ENCODE results near the gene PLK5.
A peak's percentile ranks its signal among the peaks of the same experiment; 100 is the strongest.
"Not testable (repeated sequence)": the region's sequence is repeated elsewhere in the genome, so short reads cannot be mapped to it uniquely, and the experiment has no call there.

The PLK5 gene

DNA sequence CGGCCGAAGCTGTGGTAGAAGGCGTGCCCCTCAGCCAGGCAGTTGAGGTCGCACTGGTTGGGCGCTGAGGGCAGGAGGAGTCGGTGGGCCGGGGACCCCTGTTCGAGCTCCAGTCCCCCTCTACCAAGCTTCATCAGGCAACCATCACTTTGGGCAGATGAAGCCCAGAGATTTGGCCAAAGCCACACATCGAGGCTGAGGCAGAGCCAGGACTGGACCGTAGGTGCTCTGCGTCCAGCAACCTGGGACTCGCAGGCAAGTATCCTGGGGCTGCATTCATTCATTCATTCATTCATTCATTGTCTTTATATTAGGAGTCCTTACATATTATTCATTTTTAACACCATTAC lies 15.4 kb upstream of the PLK5 start:
- DNase-seq = no peak

DNA sequence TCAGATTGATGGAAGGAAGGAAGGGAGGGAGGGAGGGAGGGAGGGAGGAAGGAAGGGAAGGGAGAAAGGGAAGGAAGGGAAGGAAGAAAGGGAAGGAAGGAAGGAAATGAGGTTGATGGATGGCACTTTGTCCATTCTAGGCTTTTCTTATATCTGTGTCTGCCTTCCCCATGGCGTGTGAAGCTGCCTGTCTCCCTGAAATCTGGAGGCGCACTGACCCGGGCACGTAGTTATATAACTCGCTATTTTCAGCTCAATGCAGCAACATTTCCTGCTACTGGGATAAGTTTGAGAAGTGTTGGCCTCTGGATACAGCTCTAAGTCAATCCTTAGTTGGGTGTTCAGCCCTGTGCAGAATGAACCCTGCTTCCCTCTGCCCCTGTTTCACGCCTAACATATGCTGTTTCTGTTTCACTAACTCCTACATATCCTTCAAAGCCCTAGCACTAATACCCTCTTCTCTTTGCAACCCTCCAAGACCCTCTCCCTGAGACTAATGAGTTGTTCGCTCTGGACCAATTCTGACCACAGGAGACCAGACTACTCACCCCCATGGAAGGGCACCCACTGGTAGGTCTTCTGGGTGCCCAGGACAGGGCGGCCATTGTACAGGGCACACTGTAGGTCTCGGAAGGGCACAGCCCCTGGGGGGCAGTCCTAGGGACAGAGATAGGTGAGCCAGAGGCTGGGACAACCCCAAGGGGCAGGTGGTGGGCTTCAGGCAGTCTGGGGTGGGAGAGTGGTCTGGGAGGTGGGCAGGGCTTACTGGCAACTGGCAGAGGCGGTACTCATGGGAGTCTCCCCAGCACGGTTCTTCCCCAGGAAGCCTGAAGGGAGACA lies 14.1 kb upstream of the PLK5 start:
- no peak for DNase-seq

DNA sequence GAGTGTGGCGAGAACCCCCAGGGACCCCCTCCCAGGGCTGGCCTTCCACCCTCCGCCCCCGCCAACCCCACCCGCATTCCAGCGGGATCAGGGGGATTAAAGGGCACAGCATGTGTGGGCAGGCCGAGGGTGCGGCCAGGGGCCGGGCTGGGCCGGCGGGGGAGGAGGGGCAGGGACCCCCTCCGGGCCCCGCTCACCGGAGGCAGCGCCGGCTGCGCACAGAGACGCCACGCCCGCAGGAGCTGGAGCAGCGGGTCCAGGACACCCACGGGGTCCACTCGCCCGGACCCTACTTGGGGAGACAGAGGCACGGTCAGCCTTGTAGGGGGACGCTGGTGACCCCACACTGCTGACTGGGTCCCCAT lies 13.5 kb upstream of the PLK5 start:
- DNase-seq = no peak

DNA sequence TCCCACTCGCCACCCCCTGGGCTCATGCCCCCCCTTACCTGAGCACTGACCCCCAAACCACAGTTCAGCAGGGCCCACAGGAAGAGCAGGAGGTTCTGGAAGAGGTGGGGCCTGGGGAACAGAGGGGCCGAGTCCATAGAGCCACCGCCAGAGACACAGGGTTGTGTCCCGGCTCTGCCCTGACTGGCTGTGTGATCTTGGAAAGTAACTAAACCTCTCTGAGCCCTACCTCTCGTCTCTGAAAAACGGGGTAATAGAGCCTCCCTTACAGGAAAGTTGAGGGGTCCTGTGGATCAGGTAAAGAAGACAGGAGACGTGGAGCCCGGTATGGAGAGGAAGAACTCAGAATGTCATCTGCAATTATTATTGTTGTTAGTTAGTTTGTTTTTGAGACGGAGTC lies 13.1 kb upstream of the PLK5 start:
- no peak for DNase-seq

DNA sequence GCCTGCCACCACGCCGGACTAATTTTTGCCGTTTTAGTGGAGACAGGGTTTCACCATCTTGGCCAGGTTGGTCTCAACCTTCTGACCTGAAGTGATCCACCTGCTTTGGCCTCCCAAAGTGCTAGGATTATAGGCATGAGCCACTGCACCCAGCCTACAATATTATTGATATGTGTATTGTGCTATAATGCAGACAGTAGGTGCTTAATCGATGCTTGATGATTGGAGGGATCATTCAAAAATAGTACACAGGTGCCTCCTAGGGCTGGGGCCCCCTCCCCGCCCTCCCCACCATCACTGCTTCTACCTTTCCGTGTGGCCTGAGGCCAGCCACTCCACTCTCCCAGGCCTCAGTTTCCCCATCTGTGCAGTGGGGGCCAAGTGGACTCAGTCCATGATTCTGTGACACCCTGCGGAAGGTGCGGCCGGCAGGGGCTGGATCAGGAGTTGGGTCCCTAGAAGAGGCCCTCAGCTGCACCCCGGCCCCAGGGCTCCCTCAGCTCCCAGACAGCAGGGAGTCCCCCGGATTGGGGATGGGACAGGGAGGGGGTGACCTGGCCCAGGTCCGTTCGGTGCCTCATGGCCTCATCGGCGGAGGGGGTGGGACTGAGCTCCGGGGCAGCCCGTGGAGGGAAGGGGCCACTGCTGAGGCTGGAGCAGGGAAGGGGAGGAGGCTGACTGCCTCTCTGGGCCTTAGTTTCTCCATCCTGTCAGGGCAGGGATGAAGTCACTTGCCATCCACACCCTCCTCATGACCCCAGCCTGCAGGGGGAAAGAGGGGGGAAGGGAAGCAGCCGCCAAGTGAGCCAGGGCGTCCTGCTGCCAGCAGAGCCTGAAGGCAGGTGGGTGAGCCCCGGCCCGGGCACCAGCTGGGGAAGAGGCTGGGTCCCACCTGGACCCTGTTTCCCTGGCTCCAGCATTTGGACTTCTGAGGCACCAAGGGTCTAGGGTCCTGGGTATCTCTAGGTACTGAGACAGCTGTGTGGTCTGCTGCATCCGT lies 12.3 kb upstream of the PLK5 start:
- no peak for DNase-seq

DNA sequence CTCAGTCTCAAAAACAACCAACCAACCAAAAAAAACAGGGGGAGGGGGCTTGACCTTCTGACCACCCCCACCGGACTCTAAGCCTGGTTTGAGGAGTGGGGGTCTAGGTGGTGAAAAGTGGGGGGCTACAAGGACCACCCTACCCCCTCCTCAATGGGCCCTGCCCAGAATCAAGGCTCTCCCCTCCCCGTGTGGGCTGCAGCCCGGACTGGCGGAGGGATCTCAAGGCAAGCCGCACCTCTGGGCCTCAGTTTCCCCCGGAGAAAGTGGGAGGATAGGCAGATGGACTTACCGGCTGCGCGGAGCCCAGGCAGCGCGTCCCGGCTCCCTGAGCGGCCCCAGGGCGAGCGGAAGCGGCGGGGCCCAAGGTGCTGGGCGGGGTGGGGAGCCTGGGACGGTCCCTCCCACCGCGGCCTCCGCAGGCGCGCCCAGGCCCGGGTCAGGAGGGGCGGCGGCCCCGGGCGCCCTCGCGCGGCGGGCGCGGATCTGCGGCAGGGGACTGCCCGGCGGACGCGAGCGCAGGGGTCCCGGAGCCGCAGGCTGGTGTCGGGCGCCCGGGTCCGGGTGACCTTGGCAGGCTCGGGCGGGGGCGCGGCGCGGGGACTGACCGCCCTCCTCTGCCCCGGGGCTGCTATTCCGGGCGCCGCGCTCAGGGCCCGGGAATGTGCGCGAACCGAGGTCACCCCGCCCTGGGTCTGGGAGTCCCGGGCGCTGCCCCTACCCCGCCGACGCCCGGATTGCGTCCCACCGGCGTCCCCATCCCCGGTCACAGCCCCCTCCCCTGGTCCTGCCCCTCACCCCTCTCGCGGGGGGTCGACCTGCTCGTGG lies 11.0 kb upstream of the PLK5 start, which contains the start of gene ADAMTSL5:
TSS of gene ADAMTSL5 (minus strand) at position 349 of the 828 bp plus-strand sequence. CDS start 2,076 bp downstream, outside the sequence.
- peak; percentile 76 for DNase-seq

DNA sequence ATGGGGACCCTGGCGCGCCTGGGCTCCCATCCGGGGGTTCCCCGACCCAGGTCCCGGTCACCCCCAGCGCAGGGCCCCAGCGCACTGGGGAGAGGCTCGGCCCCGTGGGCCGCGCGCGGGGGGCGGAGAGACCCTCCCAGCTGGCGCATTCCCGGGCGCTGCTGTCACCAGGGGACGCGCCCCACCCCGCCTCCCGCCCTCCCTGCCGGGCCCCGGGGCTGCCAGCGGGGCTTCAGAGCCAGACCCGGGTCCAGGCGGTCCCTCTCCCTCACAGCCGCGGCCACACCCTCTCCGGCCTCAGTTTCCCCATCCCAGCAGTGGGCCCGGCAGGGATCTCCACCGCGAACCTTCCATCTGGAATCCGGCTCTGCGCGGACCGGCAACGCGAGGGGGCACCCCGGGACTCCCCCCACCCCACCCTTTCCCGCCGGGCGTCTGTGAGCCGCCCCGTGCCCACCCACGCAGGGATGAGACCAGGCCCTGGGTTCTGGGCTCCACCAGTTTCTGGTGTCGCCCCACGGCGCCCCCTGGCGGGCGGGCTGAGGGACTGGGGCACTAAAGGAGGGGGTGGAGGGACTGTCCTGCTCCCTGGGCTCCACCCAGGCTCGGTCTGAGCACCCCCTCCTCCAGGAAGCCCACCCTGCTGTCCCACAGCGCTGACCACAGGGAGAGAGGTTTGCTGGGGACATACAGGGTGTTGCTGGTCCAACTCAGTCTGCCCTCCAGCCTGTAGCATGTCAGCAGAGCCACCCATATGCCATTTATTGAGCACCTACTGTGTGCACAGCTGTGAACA lies 10.2 kb upstream of the PLK5 start:
- peak; percentile 74 for DNase-seq

DNA sequence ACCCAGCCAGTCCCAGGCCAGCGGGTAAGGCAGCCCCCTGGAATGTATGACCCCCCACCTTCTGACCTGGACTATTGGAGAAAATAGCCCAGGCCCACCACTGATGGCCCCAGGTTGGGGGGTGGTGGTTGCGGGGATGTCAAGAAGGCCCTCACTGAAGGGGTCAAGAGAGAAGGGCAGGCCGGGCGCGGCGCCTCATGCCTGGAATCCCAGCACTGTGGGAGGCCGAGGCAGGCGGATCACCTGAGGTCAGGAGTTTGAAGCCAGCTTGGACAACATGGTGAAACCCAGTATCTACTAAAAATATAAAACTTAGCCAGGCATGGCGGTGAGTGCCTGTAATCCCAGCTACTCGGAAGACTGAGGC lies 9.6 kb upstream of the PLK5 start:
- DNase-seq = no peak

DNA sequence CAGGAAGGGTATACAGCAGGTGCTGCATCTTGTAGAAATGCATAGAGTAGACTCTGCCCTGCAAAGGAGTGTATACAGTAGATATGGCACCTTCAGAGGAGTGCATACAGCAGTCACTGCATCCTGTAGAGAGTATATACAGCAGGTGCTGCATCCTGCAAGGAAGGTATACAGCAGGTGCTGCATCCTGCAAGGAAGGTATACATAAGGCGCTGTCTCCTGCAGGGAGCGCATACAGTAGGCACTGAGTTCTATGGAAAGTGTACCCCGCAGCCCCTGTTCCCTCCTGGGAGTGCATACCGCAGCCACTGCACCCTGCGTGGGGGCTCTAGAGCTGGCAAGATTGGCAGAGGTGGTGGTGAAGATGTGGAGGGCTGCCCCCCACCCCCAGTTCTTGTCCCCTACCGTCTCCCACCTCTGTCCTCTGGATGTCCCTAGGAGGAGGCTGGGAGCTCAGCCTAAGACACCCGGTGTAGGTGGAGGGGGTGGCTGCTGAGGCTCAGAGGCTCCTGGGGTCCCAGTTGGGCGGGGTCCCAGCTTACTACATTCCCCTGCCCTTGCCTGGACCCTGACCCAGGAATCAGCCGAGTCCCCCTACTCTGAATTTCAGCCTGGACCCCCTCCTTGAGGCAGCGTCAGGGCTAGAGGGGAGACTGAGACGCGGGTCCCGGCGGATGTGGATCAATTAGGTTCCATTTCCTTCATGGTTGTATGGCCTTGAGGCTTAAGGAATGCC lies 8.7 kb upstream of the PLK5 start:
- no peak for DNase-seq

DNA sequence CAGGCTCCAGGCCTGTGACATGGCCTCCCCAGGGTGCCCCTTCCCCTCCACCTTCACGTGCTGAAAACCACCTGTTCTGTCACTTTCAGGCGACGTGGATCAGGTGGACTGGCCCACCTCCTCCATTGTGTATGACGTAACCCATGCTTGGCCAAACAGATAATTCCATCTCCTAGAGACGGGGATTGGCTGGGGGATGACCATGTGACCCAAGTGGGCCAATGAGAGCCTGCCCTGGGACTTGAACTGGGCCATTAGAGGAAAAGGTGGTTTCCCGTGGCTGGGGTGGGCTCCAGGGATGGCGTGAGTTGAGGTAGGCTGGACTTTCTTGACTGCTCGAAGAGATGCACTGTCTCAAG lies 7.5 kb upstream of the PLK5 start:
- no peak for DNase-seq

DNA sequence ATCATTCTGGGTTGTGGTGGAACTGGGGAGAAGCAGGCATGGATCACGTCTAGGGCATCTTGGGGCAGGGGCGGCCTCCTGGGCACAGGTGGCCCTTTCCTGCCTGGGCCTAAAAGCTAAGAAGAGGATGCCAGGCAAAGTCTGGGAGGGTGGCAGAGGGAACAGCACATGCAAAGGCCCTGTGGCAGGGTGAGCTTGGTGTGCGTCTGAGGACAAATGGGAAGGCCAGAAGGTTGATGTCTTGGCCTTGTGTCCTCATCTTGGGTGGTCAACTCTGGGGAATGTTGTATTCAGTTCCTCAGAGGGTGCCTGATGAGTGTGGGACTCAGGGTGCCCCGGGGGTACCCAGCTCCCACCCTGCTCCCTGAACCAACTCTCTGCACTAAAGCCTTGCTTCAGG lies 5.4 kb upstream of the PLK5 start:
- no peak for DNase-seq

DNA sequence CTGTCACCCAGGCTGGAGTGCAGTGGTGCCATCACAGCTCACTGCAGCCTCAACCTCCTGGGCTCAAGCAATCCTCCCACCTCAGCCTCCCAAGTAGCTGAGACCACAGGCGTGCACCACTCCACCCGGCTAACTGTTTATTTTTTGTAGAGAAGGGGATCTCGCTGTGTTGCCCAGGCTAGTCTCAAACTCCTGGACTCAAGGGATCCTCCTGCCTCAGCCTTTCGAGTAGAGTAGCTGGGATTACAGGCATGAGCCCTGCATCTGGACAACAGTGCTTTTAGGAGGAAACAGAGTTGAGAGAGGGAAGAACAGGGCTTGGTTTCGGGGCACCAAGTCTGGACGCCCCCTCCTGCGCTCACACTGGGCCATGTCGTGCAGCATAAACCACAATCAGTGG lies 4.1 kb upstream of the PLK5 start:
- not testable (repeated sequence) for DNase-seq

DNA sequence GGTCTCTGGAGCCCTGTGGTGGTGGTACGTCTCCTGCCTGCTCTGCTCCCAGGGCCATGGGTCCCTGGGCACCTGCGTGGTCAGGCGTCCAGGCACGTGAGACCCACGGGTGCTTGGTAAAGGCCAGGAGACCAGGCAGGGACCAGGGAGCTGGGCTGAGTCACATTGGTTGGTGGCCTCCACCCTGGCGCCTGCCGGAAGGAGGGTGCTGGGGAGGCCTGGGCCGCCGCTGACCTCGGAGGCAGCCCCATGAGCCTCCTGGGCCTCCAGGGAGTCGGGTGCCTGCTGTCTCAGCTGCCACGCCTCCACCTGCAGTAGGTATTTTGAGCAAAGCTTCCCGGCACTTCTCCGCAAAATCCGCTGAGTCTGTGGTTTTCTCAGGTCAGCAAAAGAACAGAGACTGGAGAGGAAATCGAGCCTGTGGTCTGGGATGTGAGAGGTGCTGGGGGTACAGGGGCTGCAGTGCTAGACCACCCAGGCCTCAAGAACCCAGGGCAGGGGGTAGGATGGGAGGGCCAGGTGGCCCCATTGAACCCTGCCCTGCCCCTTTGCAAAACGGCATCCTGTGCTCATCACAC lies 3.6 kb upstream of the PLK5 start:
- DNase-seq = no peak

DNA sequence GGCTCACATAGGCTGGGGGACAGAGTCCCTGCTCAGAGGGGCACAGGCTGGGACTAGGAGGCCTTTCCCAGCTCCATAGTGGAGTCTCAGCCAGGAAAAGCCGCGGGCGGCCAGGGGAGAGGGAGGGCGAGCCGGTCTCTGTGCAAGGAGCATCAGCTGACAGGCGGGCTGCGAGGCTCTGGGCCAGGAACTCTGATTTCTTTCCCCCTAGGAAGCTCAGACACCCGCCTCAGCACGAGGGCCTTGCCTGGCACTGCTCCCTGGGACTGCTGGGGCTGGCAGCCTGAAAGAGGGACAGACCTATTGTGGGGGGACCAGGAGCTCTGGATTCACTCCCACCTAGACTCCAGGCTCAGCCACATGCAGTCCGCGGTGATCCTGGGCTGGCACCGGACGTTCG lies 2.2 kb upstream of the PLK5 start:
- DNase-seq = no peak

DNA sequence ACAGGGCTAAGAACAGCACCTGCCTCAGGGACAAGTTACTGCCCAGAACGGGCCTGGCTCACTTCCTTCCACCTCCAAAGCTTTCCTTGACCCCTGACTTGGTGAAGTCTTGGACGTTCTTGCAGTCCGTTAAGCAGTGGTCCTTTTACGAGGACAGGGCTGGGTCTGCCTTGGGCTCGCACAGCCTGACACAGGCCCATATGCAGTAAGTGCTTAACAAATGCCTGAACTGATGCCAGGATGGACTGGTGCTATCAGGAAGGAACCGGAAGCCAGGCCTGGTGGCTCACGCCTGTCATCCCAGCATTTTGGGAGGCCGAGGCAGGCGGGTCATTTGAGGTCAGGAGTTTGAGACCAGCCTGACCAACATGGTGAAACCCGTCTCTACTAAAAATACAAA lies 1.8 kb upstream of the PLK5 start:
- no peak for DNase-seq

DNA sequence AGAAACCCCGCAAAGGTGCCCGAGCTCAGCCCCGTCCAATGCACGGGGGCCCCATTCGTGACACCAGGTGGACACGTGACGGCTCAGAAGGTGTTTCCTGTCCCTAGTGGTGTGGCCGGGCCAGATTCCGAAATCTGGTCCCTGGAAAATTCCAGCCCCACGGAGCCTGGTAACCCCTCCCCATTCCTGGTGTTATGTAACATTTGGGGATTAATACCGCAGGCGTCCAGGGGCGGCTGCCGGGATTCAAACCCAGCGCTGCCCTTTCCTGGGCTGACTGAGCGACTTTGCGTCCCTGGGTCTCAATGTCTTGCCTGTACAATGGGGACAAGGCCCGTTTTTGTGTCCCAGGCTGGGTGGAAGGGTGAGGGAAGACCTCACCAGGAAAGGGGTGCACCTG lies 1.0 kb upstream of the PLK5 start:
- no peak for DNase-seq

DNA sequence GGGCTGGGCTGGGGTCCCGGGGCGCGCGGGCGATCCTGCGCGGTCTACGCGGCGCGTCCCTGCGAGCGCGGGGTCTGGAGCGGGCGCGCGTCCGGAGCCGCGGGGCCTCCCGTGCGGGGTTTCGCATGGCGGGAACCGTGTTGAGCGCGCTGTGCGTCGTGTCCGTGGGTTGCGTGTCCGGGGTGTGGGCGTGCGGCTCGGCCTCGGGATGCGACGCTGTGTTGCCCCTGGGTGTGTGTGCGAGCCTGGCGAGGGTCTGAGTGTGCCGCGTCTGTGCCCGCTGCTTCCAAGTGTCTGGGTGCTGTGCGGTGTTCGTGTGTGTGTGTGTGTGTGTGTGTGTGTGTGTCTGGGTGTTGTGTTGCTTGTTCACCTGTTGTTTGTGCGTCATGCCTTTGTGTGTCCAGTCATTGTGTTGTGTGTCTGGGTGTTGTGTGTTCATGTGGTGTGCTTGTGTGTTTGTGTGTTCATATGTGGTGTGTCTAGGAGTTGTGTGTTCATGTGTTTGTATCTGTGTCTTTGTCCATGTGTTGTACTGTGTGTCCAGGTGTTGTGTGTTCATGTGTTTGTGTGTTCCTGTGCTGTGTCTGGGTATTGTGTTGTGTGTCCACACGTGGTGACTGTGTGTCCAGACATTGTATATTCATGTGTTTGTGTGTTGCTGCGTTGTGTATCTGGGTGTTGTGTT lies 552 bp downstream of the PLK5 start:
- DNase-seq = no peak

DNA sequence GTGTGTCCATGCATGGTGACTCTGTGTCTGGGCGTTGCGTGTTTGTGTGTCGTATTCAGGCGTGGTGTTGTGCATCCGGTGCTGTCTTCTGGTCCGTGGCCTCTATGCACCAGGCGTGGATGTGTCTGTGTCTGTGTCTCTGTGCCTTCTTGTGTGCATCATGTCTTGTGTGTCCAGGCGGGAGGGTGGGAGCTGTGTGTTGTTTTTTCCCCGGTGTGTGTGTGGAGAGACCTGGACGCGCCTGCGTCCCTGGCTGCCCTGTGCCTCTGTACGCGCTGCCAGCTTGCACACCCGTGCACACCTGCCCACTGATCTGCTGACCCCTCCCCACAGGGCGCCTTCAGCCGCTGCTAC lies 1.1 kb downstream of the PLK5 start:
- no peak for DNase-seq

DNA sequence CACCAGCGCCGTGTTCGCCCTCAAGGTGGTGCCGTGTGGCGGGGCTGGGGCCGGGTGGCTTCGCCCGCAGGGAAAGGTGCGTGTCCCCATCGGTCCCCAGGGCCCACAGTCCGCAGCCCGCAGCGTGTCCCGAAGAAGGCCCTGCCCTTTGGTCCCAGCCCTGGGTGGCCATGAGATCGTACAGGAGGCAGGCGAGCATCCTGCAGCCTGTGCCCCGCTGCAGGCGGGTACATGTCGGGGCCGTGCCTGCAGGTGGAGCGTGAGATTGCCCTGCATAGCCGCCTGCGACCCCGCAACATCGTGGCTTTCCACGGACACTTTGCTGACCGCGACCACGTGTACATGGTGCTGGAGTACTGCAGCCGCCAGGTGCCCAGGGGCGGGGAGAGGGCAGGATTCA lies 1.5 kb downstream of the PLK5 start:
- DNase-seq = no peak

DNA sequence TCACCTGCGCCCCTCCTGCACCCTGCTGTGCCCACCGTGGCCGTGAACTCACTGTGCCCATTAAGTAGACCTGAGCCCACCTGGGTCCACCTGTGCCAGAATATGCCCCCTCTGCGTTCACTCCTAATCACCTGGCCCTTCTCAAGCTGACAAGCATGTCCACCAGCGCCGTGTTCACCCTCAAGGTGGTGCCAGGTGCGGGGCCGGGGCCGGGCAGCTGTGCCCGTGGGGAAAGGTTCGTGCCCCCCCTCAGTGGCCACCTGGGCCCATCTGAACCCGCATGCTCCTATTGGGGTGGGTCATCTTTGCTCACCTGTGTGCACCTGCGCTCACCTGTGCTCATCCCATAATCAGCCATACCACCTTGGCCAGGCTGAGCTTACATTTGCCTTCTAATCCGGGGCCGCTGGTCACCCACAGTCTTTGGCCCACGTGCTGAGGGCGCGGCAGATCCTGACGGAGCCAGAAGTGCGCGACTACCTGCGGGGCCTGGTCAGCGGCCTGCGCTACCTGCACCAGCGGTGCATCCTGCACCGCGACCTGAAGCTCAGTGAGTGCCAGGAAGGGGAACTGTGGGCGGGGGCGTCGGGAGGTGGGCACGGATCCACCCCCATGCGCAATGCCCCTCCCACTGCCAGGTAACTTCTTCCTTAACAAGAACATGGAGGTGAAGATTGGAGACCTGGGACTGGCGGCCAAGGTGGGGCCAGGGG lies 2.3 kb downstream of the PLK5 start:
- DNase-seq = no peak
